K562 (cell line): ENCODE data around the gene NME2. TPM values are rescaled to one million over a fixed set of nuclear protein-coding genes. Genes with fewer than 3 reads are reported as not detected.

Experiments
- ATAC-seq: fragments of 200-7000 bp; cut with Tn5 transposase; 3 replicates; pipeline ENCODE4 v1.9.1; 2020; ENCODE audit warnings: moderate library complexity
- BruUV-seq: library from RNA; stranded (reverse); fragments of 400-500 nt; replicated peaks from 2 replicates; lab custom pipeline; 2021; lab: Mats Ljungman, UMichigan
- CTCF ChIA-PET: fragments of 300-600 bp; formaldehyde crosslinking; extraction: SDS; loops from one replicate; lab custom pipeline; 2021; ENCODE audit warnings: low intra/inter-chr PET ratio; lab: Yijun Ruan, JAX
- POLR2A ChIA-PET: fragments of 300-600, 350-650 bp; sonication (Branson Sonifier 250); formaldehyde crosslinking; extraction: SDS; loops from one replicate; lab custom pipeline; 2021; ENCODE audit warnings: antibody characterized with exemption, inconsistent platforms; lab: Yijun Ruan, JAX
- DNase-seq, 4 experiments: peaks; one replicate each; pipeline versions ENCODE4 v3.0.0 to v3.0.0-alpha.2; 2011 to 2018; ENCODE audit warnings: low spot score in 3 of 4, mixed read lengths in 3 of 4; ENCODE audit errors: extremely low read depth in 1 of 4
- FAIRE-seq: peaks from 2 replicates; lab custom pipeline; 2011; peaks lifted over from hg19 to GRCh38; lab: Jason Lieb, UNC
- H2AFZ ChIP-seq: 2 replicates; pipeline ENCODE4 v1.6.0; 2011; ENCODE audit warnings: low read depth, low read length, control low read depth, inconsistent platforms
- H3K27ac ChIP-seq: fragments of 200-600 bp; 3 replicates; pipeline ENCODE4 v1.8.0; 2011; ENCODE audit warnings: low read depth, mild to moderate bottlenecking, control low read depth, inconsistent platforms, low read length, moderate library complexity, mixed read lengths; ENCODE audit errors: extremely low read depth
- H3K27me3 ChIP-seq, 2 experiments: fragments of 300-600 bp in 1 of 2; 2 replicates in 1 of 2; 3 replicates in 1 of 2; pipeline versions ENCODE4 v1.6.0 to v1.8.0; 2011; ENCODE audit warnings: inconsistent platforms in 2 of 2, low read length in 2 of 2, mild to moderate bottlenecking in 1 of 2, mixed read lengths in 1 of 2, moderate library complexity in 1 of 2; ENCODE audit not compliant: control insufficient read depth in 2 of 2, insufficient read depth in 2 of 2
- H3K36me3 ChIP-seq: fragments of 300-600 bp; 3 replicates; pipeline ENCODE4 v1.8.0; 2011; ENCODE audit warnings: mild to moderate bottlenecking, low read length, inconsistent platforms; ENCODE audit not compliant: control insufficient read depth, insufficient read depth
- H3K4me1 ChIP-seq, 2 experiments: fragments of 200-600 bp in 1 of 2; replicated peaks in 1 of 2; 2 replicates in 1 of 2; 3 replicates in 1 of 2; pipeline versions ENCODE4 v1.5.1 to v1.8.0; 2011; ENCODE audit warnings: inconsistent platforms in 2 of 2, low read length in 2 of 2, mild to moderate bottlenecking in 1 of 2, mixed read lengths in 1 of 2, moderate library complexity in 1 of 2; ENCODE audit not compliant: control insufficient read depth in 2 of 2, insufficient read depth in 2 of 2
- H3K4me2 ChIP-seq: 2 replicates; pipeline ENCODE4 v1.6.1; 2011; ENCODE audit warnings: low read length, control low read depth, inconsistent platforms, mixed read lengths; ENCODE audit not compliant: insufficient read depth
- H3K4me3 ChIP-seq: fragments of 200-600 bp; sonication (generic), shearing (Covaris generic); 2 replicates; pipeline ENCODE4 v1.5.1; 2016; ENCODE audit warnings: control low read depth, inconsistent platforms
- H3K79me2 ChIP-seq: fragments of 200-600 bp; 3 replicates; pipeline ENCODE4 v1.8.0; 2011; ENCODE audit warnings: low read length, inconsistent platforms; ENCODE audit not compliant: control insufficient read depth, insufficient read depth
- H3K9ac ChIP-seq, 2 experiments: 2 replicates each; pipeline versions ENCODE4 v1.6.0 to v1.6.1; 2011; ENCODE audit warnings: low read depth in 2 of 2, low read length in 2 of 2, control low read depth in 1 of 2, inconsistent platforms in 1 of 2, mild to moderate bottlenecking in 1 of 2, mixed read lengths in 1 of 2; ENCODE audit not compliant: insufficient read depth in 1 of 2
- H3K9me1 ChIP-seq: one replicate; pipeline ENCODE4 v1.6.0; 2011; ENCODE audit warnings: inconsistent platforms, mild to moderate bottlenecking, low read length, moderate library complexity; ENCODE audit not compliant: control insufficient read depth, insufficient read depth
- H3K9me3 ChIP-seq: replicated peaks from 2 replicates; pipeline ENCODE4 v1.5.1; 2011; ENCODE audit warnings: low read depth, low read length, inconsistent platforms; ENCODE audit not compliant: control insufficient read depth, insufficient read depth
- H4K20me1 ChIP-seq: replicated peaks from 2 replicates; pipeline ENCODE4 v1.6.1; 2011; ENCODE audit warnings: low read length, inconsistent platforms, mixed read lengths; ENCODE audit not compliant: control insufficient read depth, insufficient read depth
- ARID3B ChIP-seq: fragments of 250-450 bp; sonication (Bioruptor Pico); IDR thresholded peaks from 2 replicates; pipeline ENCODE4 v1.4.0; 2020; ENCODE audit warnings: borderline replicate concordance
- CREM ChIP-seq: IDR thresholded peaks from 2 replicates; pipeline ENCODE4 v1.6.1; 2014; ENCODE audit warnings: antibody characterized with exemption, low read depth
- FOXK1 ChIP-seq: sonication (generic); formaldehyde crosslinking; IDR thresholded peaks from 2 replicates; pipeline ENCODE4 v1.8.0; 2022; ENCODE audit warnings: missing genetic modification reagents, mild to moderate bottlenecking, borderline replicate concordance
- NCOA2 ChIP-seq, 2 experiments: fragments of 450-650 bp; IDR thresholded peaks; 2 replicates each; pipeline ENCODE4 v1.6.1; 2018; ENCODE audit warnings: mild to moderate bottlenecking in 2 of 2, moderate library complexity in 1 of 2; ENCODE audit not compliant: partially characterized antibody in 2 of 2
- NEUROD1 ChIP-seq: fragments of 150-350 bp; IDR thresholded peaks from 2 replicates; pipeline ENCODE4 v1.6.1; 2014; ENCODE audit warnings: borderline replicate concordance, low read length, low read depth; ENCODE audit not compliant: partially characterized antibody
- PML ChIP-seq: IDR thresholded peaks from 2 replicates; pipeline ENCODE4 v1.6.1; 2012; ENCODE audit warnings: low read length, inconsistent platforms
- SIN3B ChIP-seq: fragments of 450-650 bp; IDR thresholded peaks from 2 replicates; pipeline ENCODE4 v1.6.1; 2017; ENCODE audit warnings: low read depth, mild to moderate bottlenecking, moderate library complexity
- ZNF444 ChIP-seq: fragments of 250-450 bp; sonication (Bioruptor Pico); IDR thresholded peaks from 2 replicates; pipeline ENCODE4 v1.4.0; 2020; ENCODE audit warnings: mild to moderate bottlenecking, moderate library complexity
- ZSCAN32 ChIP-seq: fragments of 450-650 bp; formaldehyde crosslinking; IDR thresholded peaks from 2 replicates; pipeline ENCODE4 v1.4.0; 2020; ENCODE audit warnings: mild to moderate bottlenecking, moderate library complexity
- WGBS: fragments of 100-300 bp; shearing (Covaris generic); methylation state at CpG from one replicate; pipeline ENCODE4 v1.1.6; 2016; ENCODE audit warnings: low coverage, mixed read lengths; ENCODE audit not compliant: insufficient coverage; ENCODE audit errors: missing lambda C conversion rate; 5-methylcytosine and 5-hydroxymethylcytosine counted together
- in situ Hi-C: fragments of 300-500 bp; cut with MboI; formaldehyde crosslinking; loops from 4 replicates; pipeline ENCODE4 v1.15.0; 2018; ENCODE audit warnings: inconsistent platforms, mixed read lengths
- intact Hi-C: fragments of 100-400 bp; cut with micrococcal nuclease; formaldehyde crosslinking; loops from 2 replicates; pipeline ENCODE4 v1.14.2; 2022
- polyA plus RNA-seq, 8 experiments: library from polyadenylated mRNA; depleted of rRNA in 4 of 8; stranded (reverse) in 5 of 8; unstranded in 3 of 8; fragments of >200 nt; fragmentation: Nextera tagmentation in 2 of 8; fragmentation: Illumina TruSeq in 1 of 8; extraction: Ambion mirVana in 2 of 8; extraction: Trizol in 1 of 8; gene quantifications; 2 replicates each; pipeline versions ENCODE4 v1.2.1 to v1.2.3, GENCODE V29; 2011 to 2014; ENCODE audit warnings: inconsistent platforms in 1 of 8, missing spikeins in 1 of 8
- total RNA-seq, 7 experiments: library from RNA; depleted of rRNA in 6 of 7; stranded (reverse); fragments of >200 nt in 6 of 7; fragmentation: Illumina TruSeq in 2 of 7; extraction: Trizol in 2 of 7; gene quantifications; 2 replicates each; pipeline versions ENCODE4 v1.2.1 to v1.2.3, GENCODE V29; 2011 to 2021; ENCODE audit warnings: low replicate concordance in 1 of 7

NME2 gene
- total and polyA plus RNA-seq, 9 of the 15 experiments (the other 6 are each of a cell fraction or from before 2014, with no cell fraction given) = 684 to 1,202 (median 924) TPM

GRCh38 chr17:51159604-51160003, 6.6 kb upstream of the NME2 start:
- Histone ChIP-seq H3K27me3 (no peaks in the 10 kb centered on the region), H3K4me2 (no peak overlapping the region), H3K27ac (no peak overlapping the region), H3K4me3 (no peak overlapping the region), H3K9me1 (peaks cover 4% of the 10 kb centered on the region), H2AFZ (no peak overlapping the region), H3K4me1 (peaks cover 0 to 8% of the 10 kb centered on the region in 2 experiments; a peak in 3 of 5 replicates), H3K36me3 (peaks cover 86% of the 10 kb centered on the region), H4K20me1 (0 out of 2 replicates have a peak, but pooled peaks cover 4% of the 10 kb centered on the region), H3K9me3 (no peaks in the 10 kb centered on the region), H3K9ac (no peak overlapping the region), H3K79me2 (peaks cover 56% of the 10 kb centered on the region)
- WGBS = 83% methylated on average over 3 of the region's 3 CpGs
- POLR2A ChIA-PET = interaction anchor here (0.6 kb wide), 1 partner anchor 164 kb away, joined by 3 read pairs; no protein-coding TSS in a partner anchor
- TF ChIP-seq FOXK1 (no peak), NEUROD1 (no peak), PML (no peak), SIN3B (no peak), ZSCAN32 (CRISPR knock-in tag) (no peak), ARID3B (CRISPR knock-in tag) (no peak), ZNF444 (CRISPR knock-in tag) (no peak), NCOA2 (IDR thresholded peaks at IDR 0.05; ENCODE audit: partially characterized antibody in 2 of 2) (no peak), CREM (no peak)
- CTCF ChIA-PET = no interaction called here
- DNase-seq (no peak), ATAC-seq (no peak), FAIRE-seq (no peak)
- in situ Hi-C loops = loop anchor here (10.0 kb wide), 1 partner anchor 295 kb away; the partner anchor contains the start of gene TOB1
- intact Hi-C loops = no loop called here
- BruUV-seq = no TSS peak
